HepG2 (cell line): ENCODE results near the gene COQ4. TPM values are rescaled to one million over a fixed set of nuclear protein-coding genes. Genes with fewer than 3 reads are reported as not detected.

ENCODE experiments used
- ATF7 ChIP-seq, 2 experiments: fragments of 450-650 bp in 1 of 2; sonication (generic) in 1 of 2; formaldehyde crosslinking in 1 of 2; IDR thresholded peaks; 2 replicates each; pipeline versions ENCODE4 v1.4.0 to v1.6.1; 2016 to 2020; ENCODE audit warnings: antibody characterized with exemption in 1 of 2, mild to moderate bottlenecking in 1 of 2, missing genetic modification reagents in 1 of 2
- CREB1 ChIP-seq, 2 experiments: fragments of 450-650 bp in 1 of 2; IDR thresholded peaks; 2 replicates each; pipeline ENCODE4 v1.6.1; 2016 to 2017; ENCODE audit warnings: control low read depth in 1 of 2, mild to moderate bottlenecking in 1 of 2, missing compliant biosample characterization in 1 of 2, missing genetic modification characterization in 1 of 2
- FOSL2 ChIP-seq: sonication (generic); formaldehyde crosslinking; IDR thresholded peaks from 2 replicates; pipeline ENCODE4 v1.4.0; 2020; ENCODE audit warnings: missing genetic modification reagents
- HMG20A ChIP-seq: IDR thresholded peaks from 2 replicates; pipeline ENCODE4 v1.6.1; 2016; ENCODE audit warnings: borderline replicate concordance
- KDM1A ChIP-seq: IDR thresholded peaks from 2 replicates; pipeline ENCODE4 v1.6.1; 2016; ENCODE audit warnings: missing compliant biosample characterization
- NFATC3 ChIP-seq: sonication (generic); formaldehyde crosslinking; IDR thresholded peaks from 2 replicates; pipeline ENCODE4 v1.5.1; 2020; ENCODE audit warnings: mild to moderate bottlenecking, missing genetic modification reagents
- NFIB ChIP-seq: sonication (generic); formaldehyde crosslinking; IDR thresholded peaks from 2 replicates; pipeline ENCODE4 v1.9.0; 2021; ENCODE audit warnings: missing genetic modification reagents, mild to moderate bottlenecking, borderline replicate concordance
- PITX1 ChIP-seq: sonication (generic); formaldehyde crosslinking; IDR thresholded peaks from 2 replicates; pipeline ENCODE4 v1.5.1; 2020; ENCODE audit warnings: mild to moderate bottlenecking, missing genetic modification reagents
- RBFOX2 ChIP-seq: fragments of 200-400 bp; formaldehyde crosslinking; IDR thresholded peaks from 2 replicates; pipeline ENCODE4 v1.6.1; 2017; ENCODE audit warnings: low read depth, mild to moderate bottlenecking, low read length
- TGIF2 ChIP-seq: IDR thresholded peaks from 2 replicates; pipeline ENCODE4 v1.6.1; 2016; ENCODE audit warnings: control low read depth, missing compliant biosample characterization
- TP53 ChIP-seq: sonication (generic); formaldehyde crosslinking; conservative IDR thresholded peaks from 2 replicates; pipeline ENCODE4 v1.4.0; 2020; ENCODE audit warnings: missing genetic modification reagents
- ZFP41 ChIP-seq: sonication (generic); formaldehyde crosslinking; IDR thresholded peaks from 2 replicates; pipeline ENCODE4 v1.4.0; 2020; ENCODE audit warnings: mild to moderate bottlenecking, missing genetic modification reagents, borderline replicate concordance
- ZKSCAN1 ChIP-seq: fragments of 150-350 bp; IDR thresholded peaks from 2 replicates; pipeline ENCODE4 v1.6.1; 2014; ENCODE audit warnings: low read length
- ZNF264 ChIP-seq: sonication (generic); formaldehyde crosslinking; IDR thresholded peaks from 2 replicates; pipeline ENCODE4 v1.4.0; 2020; ENCODE audit warnings: missing genetic modification reagents
- ZNF333 ChIP-seq: sonication (generic); formaldehyde crosslinking; IDR thresholded peaks from 2 replicates; pipeline ENCODE4 v1.4.0; 2020; ENCODE audit warnings: mild to moderate bottlenecking, missing genetic modification reagents, borderline replicate concordance
- ZNF709 ChIP-seq: sonication (generic); formaldehyde crosslinking; IDR thresholded peaks from 2 replicates; pipeline ENCODE4 v1.5.0; 2020; ENCODE audit warnings: mild to moderate bottlenecking, missing genetic modification reagents
- ZNF878 ChIP-seq: sonication (generic); formaldehyde crosslinking; IDR thresholded peaks from 2 replicates; pipeline ENCODE4 v1.8.1; 2023; ENCODE audit warnings: mild to moderate bottlenecking, missing genetic modification reagents, moderate library complexity
- polyA plus RNA-seq, 8 experiments: library from polyadenylated mRNA; depleted of rRNA in 3 of 8; stranded (reverse) in 7 of 8; unstranded in 1 of 8; fragments of >200 nt; fragmentation: Illumina TruSeq in 4 of 8; extraction: Trizol in 4 of 8; gene quantifications; 2 replicates each; pipeline versions ENCODE4 v1.2.1 to v1.2.3, GENCODE V29; 2011 to 2016; ENCODE audit warnings: low read depth in 4 of 8, missing spikeins in 1 of 8, mixed read lengths in 1 of 8; ENCODE audit not compliant: insufficient read depth in 1 of 8
- total RNA-seq, 5 experiments: library from RNA; depleted of rRNA; stranded (reverse); fragments of >200 nt; fragmentation: Illumina TruSeq; extraction: Trizol; gene quantifications; 2 replicates each; pipeline ENCODE4 v1.2.3, GENCODE V29; 2016; ENCODE audit warnings: low read depth in 1 of 5
- TF ChIP-seq, protein P1 (sequence below): IDR thresholded peaks from 2 replicates; pipeline ENCODE4 v1.6.1; 2016; ENCODE audit warnings: missing compliant biosample characterization, missing genetic modification reagents, borderline replicate concordance
- TF ChIP-seq, protein P2 (sequence below): sonication (generic); formaldehyde crosslinking; IDR thresholded peaks from 2 replicates; pipeline ENCODE4 v1.4.0; 2020; ENCODE audit warnings: mild to moderate bottlenecking, missing genetic modification reagents
- TF ChIP-seq, protein P3 (sequence below): IDR thresholded peaks from 2 replicates; pipeline ENCODE4 v1.6.1; 2016; ENCODE audit warnings: mild to moderate bottlenecking, missing biosample characterization, missing genetic modification reagents
- TF ChIP-seq, protein P4 (sequence below): sonication (generic); formaldehyde crosslinking; IDR thresholded peaks from 2 replicates; pipeline ENCODE4 v1.4.0; 2020; ENCODE audit warnings: missing genetic modification reagents

COQ4 gene
- total and polyA plus RNA-seq, 2 of the 13 experiments (the other 11 are each of a cell fraction or from before 2014, with no cell fraction given), result 26.1 to 36.0 TPM

DNA sequence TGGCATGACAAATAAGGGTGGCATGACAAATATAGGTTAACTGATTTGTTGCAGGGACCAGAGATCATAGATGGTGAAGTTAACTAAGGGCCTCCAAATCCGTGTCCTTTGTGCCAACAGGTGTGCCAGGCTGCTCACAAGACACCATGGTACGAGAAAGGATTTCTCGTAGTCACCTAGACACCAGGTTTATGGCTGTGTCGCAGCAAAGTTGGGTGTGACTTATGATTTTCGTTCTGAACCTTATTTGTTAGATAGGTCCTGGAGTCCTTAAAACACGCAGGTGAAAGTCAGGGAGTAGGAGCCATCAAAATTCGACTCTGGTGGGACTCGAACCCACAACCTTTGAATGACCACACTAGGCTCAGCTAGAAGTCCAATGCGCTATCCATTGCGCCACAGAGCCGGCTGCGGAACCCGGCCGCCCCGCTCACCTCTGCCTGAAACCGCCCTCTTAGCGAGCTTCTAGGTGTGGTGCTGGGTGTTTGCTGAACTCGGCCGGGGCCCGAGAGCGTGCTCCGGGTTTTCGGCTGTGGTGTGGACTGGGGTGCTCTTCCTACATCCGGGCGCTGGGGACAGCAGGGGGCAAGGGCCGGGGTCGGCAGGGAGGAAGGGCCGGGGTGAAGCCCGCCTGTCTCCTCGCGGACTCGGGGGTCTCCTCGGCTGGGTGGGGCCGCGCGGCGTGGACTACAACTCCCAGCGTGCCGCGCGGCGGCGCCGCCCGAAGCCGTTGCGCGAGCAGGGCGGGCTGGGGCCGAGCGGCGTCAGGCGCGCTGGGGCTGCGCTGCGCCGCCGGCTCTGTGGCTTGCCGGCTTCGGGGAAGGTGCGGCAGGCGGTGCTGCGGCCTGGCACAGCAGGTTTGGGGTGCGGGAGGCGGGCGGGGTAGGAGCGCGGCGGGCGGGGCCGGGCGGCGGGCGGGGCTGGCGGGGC is 17.4 kb downstream of the COQ4 start, which contains the start of gene SLC27A4 (continued):
- peak; percentile 42; the same call in 1 of the 2 replicates for TF ChIP-seq ZNF264 (CRISPR knock-in tag)
- no peak for TF ChIP-seq ATF7 (IDR thresholded peaks at IDR 0.05)
- no peak for TF ChIP-seq ATF7 (CRISPR knock-in tag; IDR thresholded peaks at IDR 0.05)
- TF ChIP-seq TGIF2 (CRISPR knock-in tag), result peak; percentile 46; the same call in 1 of the 2 replicates
- TF ChIP-seq ZKSCAN1, result 0 out of 2 replicates have a peak, but pooled peaks have one; percentile 23
- TF ChIP-seq, protein P1, sequence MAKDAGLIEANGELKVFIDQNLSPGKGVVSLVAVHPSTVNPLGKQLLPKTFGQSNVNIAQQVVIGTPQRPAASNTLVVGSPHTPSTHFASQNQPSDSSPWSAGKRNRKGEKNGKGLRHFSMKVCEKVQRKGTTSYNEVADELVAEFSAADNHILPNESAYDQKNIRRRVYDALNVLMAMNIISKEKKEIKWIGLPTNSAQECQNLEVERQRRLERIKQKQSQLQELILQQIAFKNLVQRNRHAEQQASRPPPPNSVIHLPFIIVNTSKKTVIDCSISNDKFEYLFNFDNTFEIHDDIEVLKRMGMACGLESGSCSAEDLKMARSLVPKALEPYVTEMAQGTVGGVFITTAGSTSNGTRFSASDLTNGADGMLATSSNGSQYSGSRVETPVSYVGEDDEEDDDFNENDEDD, result peak; percentile 66; the same call in 1 of the 2 replicates
- no peak for TF ChIP-seq NFATC3 (CRISPR knock-in tag)
- 0 out of 2 replicates have a peak, but pooled peaks have one; percentile 27 for TF ChIP-seq TP53
- no peak; the same call in 1 of the 2 replicates for TF ChIP-seq CREB1 (IDR thresholded peaks at IDR 0.05)
- TF ChIP-seq CREB1 (CRISPR knock-in tag; IDR thresholded peaks at IDR 0.05), result peak; percentile 54
- 0 out of 2 replicates have a peak, but pooled peaks have one; percentile 35 for TF ChIP-seq ZFP41 (CRISPR knock-in tag)
- peak; percentile 59; the same call in 1 of the 2 replicates for TF ChIP-seq ZNF709
- TF ChIP-seq, protein P2, sequence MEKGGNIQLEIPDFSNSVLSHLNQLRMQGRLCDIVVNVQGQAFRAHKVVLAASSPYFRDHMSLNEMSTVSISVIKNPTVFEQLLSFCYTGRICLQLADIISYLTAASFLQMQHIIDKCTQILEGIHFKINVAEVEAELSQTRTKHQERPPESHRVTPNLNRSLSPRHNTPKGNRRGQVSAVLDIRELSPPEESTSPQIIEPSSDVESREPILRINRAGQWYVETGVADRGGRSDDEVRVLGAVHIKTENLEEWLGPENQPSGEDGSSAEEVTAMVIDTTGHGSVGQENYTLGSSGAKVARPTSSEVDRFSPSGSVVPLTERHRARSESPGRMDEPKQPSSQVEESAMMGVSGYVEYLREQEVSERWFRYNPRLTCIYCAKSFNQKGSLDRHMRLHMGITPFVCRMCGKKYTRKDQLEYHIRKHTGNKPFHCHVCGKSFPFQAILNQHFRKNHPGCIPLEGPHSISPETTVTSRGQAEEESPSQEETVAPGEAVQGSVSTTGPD (CRISPR knock-in tag), result peak; percentile 45; the same call in 1 of the 2 replicates
- no peak; the same call in 1 of the 2 replicates for TF ChIP-seq HMG20A (CRISPR knock-in tag)
- TF ChIP-seq KDM1A (CRISPR knock-in tag), result 0 out of 2 replicates have a peak, but pooled peaks have one; percentile 68
- TF ChIP-seq RBFOX2, result peak; percentile 58
- TF ChIP-seq, protein P3, sequence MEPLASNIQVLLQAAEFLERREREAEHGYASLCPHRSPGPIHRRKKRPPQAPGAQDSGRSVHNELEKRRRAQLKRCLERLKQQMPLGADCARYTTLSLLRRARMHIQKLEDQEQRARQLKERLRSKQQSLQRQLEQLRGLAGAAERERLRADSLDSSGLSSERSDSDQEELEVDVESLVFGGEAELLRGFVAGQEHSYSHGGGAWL, result peak; percentile 54
- peak; percentile 45; the same call in 1 of the 2 replicates for TF ChIP-seq FOSL2
- peak; percentile 68; the same call in 1 of the 2 replicates for TF ChIP-seq ZNF878 (CRISPR knock-in tag)
- no peak for TF ChIP-seq NFIB (CRISPR knock-in tag)
- TF ChIP-seq, protein P4, sequence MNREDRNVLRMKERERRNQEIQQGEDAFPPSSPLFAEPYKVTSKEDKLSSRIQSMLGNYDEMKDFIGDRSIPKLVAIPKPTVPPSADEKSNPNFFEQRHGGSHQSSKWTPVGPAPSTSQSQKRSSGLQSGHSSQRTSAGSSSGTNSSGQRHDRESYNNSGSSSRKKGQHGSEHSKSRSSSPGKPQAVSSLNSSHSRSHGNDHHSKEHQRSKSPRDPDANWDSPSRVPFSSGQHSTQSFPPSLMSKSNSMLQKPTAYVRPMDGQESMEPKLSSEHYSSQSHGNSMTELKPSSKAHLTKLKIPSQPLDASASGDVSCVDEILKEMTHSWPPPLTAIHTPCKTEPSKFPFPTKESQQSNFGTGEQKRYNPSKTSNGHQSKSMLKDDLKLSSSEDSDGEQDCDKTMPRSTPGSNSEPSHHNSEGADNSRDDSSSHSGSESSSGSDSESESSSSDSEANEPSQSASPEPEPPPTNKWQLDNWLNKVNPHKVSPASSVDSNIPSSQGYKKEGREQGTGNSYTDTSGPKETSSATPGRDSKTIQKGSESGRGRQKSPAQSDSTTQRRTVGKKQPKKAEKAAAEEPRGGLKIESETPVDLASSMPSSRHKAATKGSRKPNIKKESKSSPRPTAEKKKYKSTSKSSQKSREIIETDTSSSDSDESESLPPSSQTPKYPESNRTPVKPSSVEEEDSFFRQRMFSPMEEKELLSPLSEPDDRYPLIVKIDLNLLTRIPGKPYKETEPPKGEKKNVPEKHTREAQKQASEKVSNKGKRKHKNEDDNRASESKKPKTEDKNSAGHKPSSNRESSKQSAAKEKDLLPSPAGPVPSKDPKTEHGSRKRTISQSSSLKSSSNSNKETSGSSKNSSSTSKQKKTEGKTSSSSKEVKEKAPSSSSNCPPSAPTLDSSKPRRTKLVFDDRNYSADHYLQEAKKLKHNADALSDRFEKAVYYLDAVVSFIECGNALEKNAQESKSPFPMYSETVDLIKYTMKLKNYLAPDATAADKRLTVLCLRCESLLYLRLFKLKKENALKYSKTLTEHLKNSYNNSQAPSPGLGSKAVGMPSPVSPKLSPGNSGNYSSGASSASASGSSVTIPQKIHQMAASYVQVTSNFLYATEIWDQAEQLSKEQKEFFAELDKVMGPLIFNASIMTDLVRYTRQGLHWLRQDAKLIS (CRISPR knock-in tag), result no peak
- peak; percentile 69; the same call in 1 of the 2 replicates for TF ChIP-seq PITX1 (CRISPR knock-in tag)
- TF ChIP-seq ZNF333 (CRISPR knock-in tag), result peak; percentile 90
